Fibroblast of lung (primary cell): Measurements from ENCODE around the gene ZBTB32.

Experiments
- CTCF ChIP-seq, 2 donors: IDR thresholded peaks in 1 of 2; conservative IDR thresholded peaks in 1 of 2; 1 replicate in 1 of 2; 2 replicates in 1 of 2; pipeline ENCODE4 v1.5.1; 2011 to 2012; ENCODE audit warnings: low read length in 2 of 2, control low read depth in 1 of 2, inconsistent platforms in 1 of 2, low read depth in 1 of 2, mild to moderate bottlenecking in 1 of 2
- EZH2 ChIP-seq: IDR thresholded peaks from 2 replicates; pipeline ENCODE4 v1.5.1; 2012; ENCODE audit warnings: low read length, control low read depth, mild to moderate bottlenecking; ENCODE audit errors: missing control alignments

GRCh38 chr19:35727053-35727955 is 22.9 kb downstream of the ZBTB32 start:
- TF ChIP-seq CTCF (conservative IDR thresholded peaks at IDR 0.05 in 1 of 2, IDR thresholded peaks at IDR 0.05 in 1 of 2; ENCODE audit: low read depth in 1 of 2, low read length in 2 of 2) (no peak), EZH2 (no peak)
